Endodermal cell (in vitro differentiated cells): ENCODE measurements around the gene PDLIM5. TPM values are rescaled to one million over a fixed set of nuclear protein-coding genes. Genes with fewer than 3 reads are reported as not detected.

Experiments used
- DNase-seq: peaks from one replicate; pipeline ENCODE4 v3.0.0-alpha.2; 2017
- H3K27ac ChIP-seq: 2 replicates; pipeline ENCODE4 v1.5.1; 2013; ENCODE audit warnings: mild to moderate bottlenecking, low read depth, low read length, moderate library complexity
- H3K27me3 ChIP-seq: 2 replicates; pipeline ENCODE4 v1.6.1; 2013; ENCODE audit warnings: mild to moderate bottlenecking, low read length, moderate library complexity; ENCODE audit not compliant: insufficient read depth, control insufficient read depth, poor library complexity, severe bottlenecking
- H3K36me3 ChIP-seq: 2 replicates; pipeline ENCODE4 v1.7.0; 2013; ENCODE audit warnings: mild to moderate bottlenecking, low read length, moderate library complexity; ENCODE audit not compliant: control insufficient read depth, insufficient read depth
- H3K4me1 ChIP-seq: one replicate; pipeline ENCODE4 v1.7.0; 2013; ENCODE audit warnings: low read length; ENCODE audit not compliant: control insufficient read depth, insufficient read depth
- H3K4me3 ChIP-seq: 2 replicates; pipeline ENCODE4 v1.5.1; 2013; ENCODE audit warnings: mild to moderate bottlenecking, low read length, moderate library complexity
- H3K9ac ChIP-seq: 2 replicates; pipeline ENCODE4 v1.6.1; 2013; ENCODE audit warnings: mild to moderate bottlenecking, low read length, moderate library complexity; ENCODE audit not compliant: poor library complexity, severe bottlenecking; ENCODE audit errors: extremely low read depth
- H3K9me3 ChIP-seq: 2 replicates; pipeline ENCODE4 v1.6.1; 2013; ENCODE audit warnings: mild to moderate bottlenecking, low read length, moderate library complexity; ENCODE audit not compliant: control insufficient read depth
- H3K27ac Mint-ChIP-seq: 2 replicates; pipeline ENCODE4 v1.8.0; 2020; ENCODE audit warnings: mixed read lengths
- H3K27me3 Mint-ChIP-seq: 2 replicates; pipeline ENCODE4 v1.8.0; 2021; ENCODE audit warnings: mild to moderate bottlenecking, mixed read lengths; ENCODE audit not compliant: insufficient read depth
- H3K36me3 Mint-ChIP-seq: 2 replicates; pipeline ENCODE4 v1.8.0; 2020; ENCODE audit warnings: low read depth, mixed read lengths
- H3K4me1 Mint-ChIP-seq: 2 replicates; pipeline ENCODE4 v1.8.0; 2020; ENCODE audit warnings: mixed read lengths
- H3K4me3 Mint-ChIP-seq: 2 replicates; pipeline ENCODE4 v1.8.0; 2020; ENCODE audit warnings: mild to moderate bottlenecking, moderate library complexity, mixed read lengths
- H3K9me3 Mint-ChIP-seq: 2 replicates; pipeline ENCODE4 v1.8.0; 2020; ENCODE audit warnings: mild to moderate bottlenecking, mixed read lengths
- WGBS, 2 experiments: methylation state at CpG; one replicate each; pipeline versions ENCODE4 v1.1.5 to v1.1.7; 2013; ENCODE audit warnings: missing lambda C conversion rate in 2 of 2, mixed read lengths in 1 of 2; ENCODE audit not compliant: insufficient coverage in 1 of 2, insufficient read length in 1 of 2; 5-methylcytosine and 5-hydroxymethylcytosine counted together
- total RNA-seq, 2 donors: library from RNA; stranded (reverse); fragmentation: NEBNext Ultra II Directional in 1 of 2; extraction: Animal tissue kit (Norgen Biotek cat#: 25700) in 1 of 2; gene quantifications; 2 replicates in 1 of 2; 3 replicates in 1 of 2; pipeline ENCODE4 v1.2.1, GENCODE V29; 2021
- TF ChIP-seq, protein P1 (sequence below): fragments of 200-600 bp; sonication (generic); conservative IDR thresholded peaks from 2 replicates; pipeline ENCODE4 v1.5.0; 2021; ENCODE audit warnings: antibody characterized with exemption, mild to moderate bottlenecking

Gene PDLIM5
- total RNA-seq, 2 donors from 2014 or later, result 91.0 to 149 TPM

DNA sequence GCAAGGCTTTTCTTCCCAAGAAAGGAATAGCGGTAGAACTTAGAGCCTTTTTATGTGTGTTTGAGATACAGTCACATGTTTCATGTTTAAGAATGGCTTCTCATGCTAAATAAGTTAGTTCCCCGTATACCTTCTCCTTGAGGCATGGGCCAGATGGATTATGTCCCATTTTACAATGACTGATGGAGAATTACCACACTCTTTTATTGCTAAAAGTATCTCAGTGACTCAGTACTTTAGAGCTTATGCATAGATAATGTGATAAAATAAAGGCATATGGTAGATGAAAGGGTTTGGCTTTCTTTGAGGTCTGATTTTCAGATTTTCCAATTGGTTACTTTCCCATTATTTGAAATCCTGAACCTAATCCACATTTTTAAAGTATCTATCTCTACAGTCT is 184.3 kb downstream of the PDLIM5 start:
- Histone ChIP-seq H3K4me3 (no peak overlapping the region), H3K36me3 (peaks cover 26% of the 10 kb centered on the region), H3K4me1 (no peaks in the 10 kb centered on the region), H3K9me3 (no peaks in the 10 kb centered on the region), H3K9ac (no peak overlapping the region), H3K27ac (no peak overlapping the region), H3K27me3 (no peaks in the 10 kb centered on the region)
- Mint-ChIP-seq H3K27ac (no peak overlapping the region), H3K4me3 (no peak overlapping the region), H3K4me1 (peaks cover 15% of the 10 kb centered on the region), H3K36me3 (peaks cover 26% of the 10 kb centered on the region), H3K27me3 (no peaks in the 10 kb centered on the region), H3K9me3 (no peaks in the 10 kb centered on the region)
- TF ChIP-seq, protein P1, sequence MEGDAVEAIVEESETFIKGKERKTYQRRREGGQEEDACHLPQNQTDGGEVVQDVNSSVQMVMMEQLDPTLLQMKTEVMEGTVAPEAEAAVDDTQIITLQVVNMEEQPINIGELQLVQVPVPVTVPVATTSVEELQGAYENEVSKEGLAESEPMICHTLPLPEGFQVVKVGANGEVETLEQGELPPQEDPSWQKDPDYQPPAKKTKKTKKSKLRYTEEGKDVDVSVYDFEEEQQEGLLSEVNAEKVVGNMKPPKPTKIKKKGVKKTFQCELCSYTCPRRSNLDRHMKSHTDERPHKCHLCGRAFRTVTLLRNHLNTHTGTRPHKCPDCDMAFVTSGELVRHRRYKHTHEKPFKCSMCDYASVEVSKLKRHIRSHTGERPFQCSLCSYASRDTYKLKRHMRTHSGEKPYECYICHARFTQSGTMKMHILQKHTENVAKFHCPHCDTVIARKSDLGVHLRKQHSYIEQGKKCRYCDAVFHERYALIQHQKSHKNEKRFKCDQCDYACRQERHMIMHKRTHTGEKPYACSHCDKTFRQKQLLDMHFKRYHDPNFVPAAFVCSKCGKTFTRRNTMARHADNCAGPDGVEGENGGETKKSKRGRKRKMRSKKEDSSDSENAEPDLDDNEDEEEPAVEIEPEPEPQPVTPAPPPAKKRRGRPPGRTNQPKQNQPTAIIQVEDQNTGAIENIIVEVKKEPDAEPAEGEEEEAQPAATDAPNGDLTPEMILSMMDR, result no peak
- DNase-seq, result no peak
- 93 to 100% methylated on average over 2 of the region's 2 CpGs for WGBS, 2 experiments

DNA sequence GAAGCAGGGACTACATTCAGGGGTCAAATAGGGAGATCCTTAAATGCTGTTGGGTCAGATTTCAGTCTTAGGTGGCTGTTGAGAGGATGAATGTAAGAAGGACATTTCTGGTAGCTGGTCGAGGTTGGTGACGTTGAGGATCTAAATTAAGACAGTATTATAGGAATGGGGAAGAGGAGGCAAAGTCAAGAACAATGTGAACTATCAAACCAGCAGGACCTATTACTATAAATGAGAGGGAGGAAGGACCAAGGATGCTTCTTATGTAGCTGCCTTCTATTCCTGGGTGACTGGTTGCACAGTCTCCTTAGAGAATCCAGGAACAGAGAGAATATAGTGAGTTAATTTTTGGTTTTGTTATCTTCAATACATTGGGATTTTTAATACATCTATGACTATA is 187.6 kb downstream of the PDLIM5 start:
- H3K9me3 Mint-ChIP-seq, result no peaks in the 10 kb centered on the region
- no peaks in the 10 kb centered on the region for H3K27me3 Mint-ChIP-seq
- peaks cover 48% of the 10 kb centered on the region for H3K36me3 ChIP-seq
- no peaks in the 10 kb centered on the region for H3K4me1 ChIP-seq
- peaks cover 34% of the 10 kb centered on the region for H3K36me3 Mint-ChIP-seq
- H3K27ac Mint-ChIP-seq, result no peak overlapping the region
- no peak overlapping the region for H3K9ac ChIP-seq
- H3K4me3 Mint-ChIP-seq, result no peak overlapping the region
- TF ChIP-seq, protein P1, result no peak
- no peak overlapping the region for H3K27ac ChIP-seq
- WGBS, 2 experiments, result 96 to 100% methylated on average over 2 of the region's 2 CpGs
- no peaks in the 10 kb centered on the region for H3K27me3 ChIP-seq
- no peaks in the 10 kb centered on the region for H3K9me3 ChIP-seq
- H3K4me3 ChIP-seq, result no peak overlapping the region
- DNase-seq, result no peak
- peaks cover 6% of the 10 kb centered on the region for H3K4me1 Mint-ChIP-seq

DNA sequence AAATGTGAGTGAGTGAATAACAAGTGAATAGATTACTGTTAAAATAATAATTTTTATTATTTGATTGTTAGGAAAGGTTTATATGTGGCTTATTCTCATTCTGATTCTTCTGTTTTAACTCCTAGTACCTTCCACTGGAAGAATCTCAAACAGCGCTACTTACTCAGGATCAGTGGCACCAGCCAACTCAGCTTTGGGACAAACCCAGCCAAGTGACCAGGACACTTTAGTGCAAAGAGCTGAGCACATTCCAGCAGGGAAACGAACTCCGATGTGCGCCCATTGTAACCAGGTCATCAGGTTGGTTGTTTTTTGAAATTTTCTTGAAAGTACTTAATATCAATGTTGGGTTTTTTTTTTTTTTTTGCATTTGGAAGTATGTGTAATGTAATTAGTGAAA is 188.4 kb downstream of the PDLIM5 start:
- 97 to 100% methylated on average over 2 to 4 of the region's 4 CpGs for WGBS, 2 experiments
- H3K9me3 Mint-ChIP-seq, result no peaks in the 10 kb centered on the region
- Histone ChIP-seq H3K27ac (no peak overlapping the region), H3K36me3 (peaks cover 53% of the 10 kb centered on the region), H3K4me3 (no peak overlapping the region), H3K4me1 (no peaks in the 10 kb centered on the region), H3K9ac (no peak overlapping the region), H3K9me3 (no peaks in the 10 kb centered on the region), H3K27me3 (no peaks in the 10 kb centered on the region)
- peaks cover 37% of the 10 kb centered on the region for H3K36me3 Mint-ChIP-seq
- TF ChIP-seq, protein P1, result no peak
- no peak for DNase-seq
- no peak overlapping the region for H3K4me3 Mint-ChIP-seq
- no peak overlapping the region for H3K27ac Mint-ChIP-seq
- H3K4me1 Mint-ChIP-seq, result peaks cover under 1% of the 10 kb centered on the region
- H3K27me3 Mint-ChIP-seq, result no peaks in the 10 kb centered on the region
